DOHH2 (cell line): Measurements from ENCODE around the gene LOXL1.

ENCODE experiments used
- H3F3A ChIP-seq: fragments of 200-600 bp; sonication (generic), shearing (Covaris generic); 2 replicates; pipeline ENCODE4 v1.6.0; 2016; ENCODE audit warnings: antibody characterized with exemption, mild to moderate bottlenecking; ENCODE audit not compliant: control insufficient read depth, insufficient read depth
- H3K27ac ChIP-seq: fragments of 200-600 bp; sonication (generic); 2 replicates; pipeline ENCODE4 v1.5.1; 2014; ENCODE audit warnings: low read depth, mild to moderate bottlenecking, low read length, moderate library complexity
- H3K27me3 ChIP-seq: fragments of 200-600 bp; sonication (generic); 2 replicates; pipeline ENCODE4 v1.6.1; 2014; ENCODE audit warnings: mild to moderate bottlenecking, low read length, mixed read lengths; ENCODE audit not compliant: control insufficient read depth
- H3K36me3 ChIP-seq: fragments of 200-600 bp; sonication (generic); 2 replicates; pipeline ENCODE4 v1.6.1; 2014; ENCODE audit warnings: mild to moderate bottlenecking, low read length, moderate library complexity, mixed read lengths; ENCODE audit not compliant: control insufficient read depth
- H3K4me1 ChIP-seq: fragments of 200-600 bp; sonication (generic); 2 replicates; pipeline ENCODE4 v1.6.1; 2014; ENCODE audit warnings: mild to moderate bottlenecking, low read length, mixed read lengths; ENCODE audit not compliant: control insufficient read depth
- H3K4me2 ChIP-seq: fragments of 200-600 bp; sonication (generic); 2 replicates; pipeline ENCODE4 v1.6.0; 2014; ENCODE audit warnings: mild to moderate bottlenecking, low read length, moderate library complexity
- H3K4me3 ChIP-seq: fragments of 200-600 bp; sonication (generic); 2 replicates; pipeline ENCODE4 v1.5.1; 2014; ENCODE audit warnings: mild to moderate bottlenecking, low read length, mixed read lengths
- H3K79me2 ChIP-seq: fragments of 200-600 bp; sonication (generic); 2 replicates; pipeline ENCODE4 v1.6.1; 2014; ENCODE audit warnings: mild to moderate bottlenecking, low read length, mixed read lengths; ENCODE audit not compliant: control insufficient read depth
- H3K9me2 ChIP-seq: fragments of 200-600 bp; sonication (generic); replicated peaks from 2 replicates; pipeline ENCODE4 v1.6.1; 2014; ENCODE audit warnings: mild to moderate bottlenecking, low read length, mixed read lengths; ENCODE audit not compliant: control insufficient read depth
- H3K9me3 ChIP-seq: fragments of 200-600 bp; sonication (generic); 2 replicates; pipeline ENCODE4 v1.6.1; 2014; ENCODE audit warnings: antibody characterized with exemption, low read length, mixed read lengths; ENCODE audit not compliant: control insufficient read depth, insufficient read depth
- H4K20me1 ChIP-seq: fragments of 200-600 bp; sonication (generic); 2 replicates; pipeline ENCODE4 v1.6.0; 2014; ENCODE audit warnings: low read depth, mild to moderate bottlenecking, antibody characterized with exemption, low read length, moderate library complexity; ENCODE audit not compliant: control insufficient read depth, insufficient read depth
- CTCF ChIP-seq: fragments of 200-600 bp; sonication (generic); IDR thresholded peaks from one replicate; pipeline ENCODE4 v1.5.1; 2014; ENCODE audit warnings: antibody characterized with exemption, mild to moderate bottlenecking, low read depth, low read length; ENCODE audit not compliant: poor library complexity, severe bottlenecking
- EZH2phosphoT487 ChIP-seq: fragments of 200-600 bp; sonication (generic); IDR thresholded peaks from 2 replicates; pipeline ENCODE4 v1.6.1; 2017; ENCODE audit warnings: borderline replicate concordance, mild to moderate bottlenecking, antibody characterized with exemption, low read length, moderate library complexity, mixed read lengths

LOXL1 gene

GRCh38 chr15:73925848-73926218, 429 bp upstream of the LOXL1 start:
- H3K27ac ChIP-seq = no peak overlapping the region
- H3K4me2 ChIP-seq = no peak overlapping the region
- no peaks in the 10 kb centered on the region for H3K36me3 ChIP-seq
- no peaks in the 10 kb centered on the region for H3K9me3 ChIP-seq
- H3K79me2 ChIP-seq = no peaks in the 10 kb centered on the region
- no peaks in the 10 kb centered on the region for H3K4me1 ChIP-seq
- TF ChIP-seq CTCF = no peak
- no peak for TF ChIP-seq EZH2phosphoT487
- H3K4me3 ChIP-seq = no peak overlapping the region
- no peaks in the 10 kb centered on the region for H3F3A ChIP-seq
- H4K20me1 ChIP-seq = no peaks in the 10 kb centered on the region
- H3K9me2 ChIP-seq = no peaks in the 10 kb centered on the region
- peaks cover 3% of the 10 kb centered on the region; the same call in 1 of the 2 replicates for H3K27me3 ChIP-seq

GRCh38 chr15:73927003-73927475, 777 bp downstream of the LOXL1 start:
- Histone ChIP-seq H3K79me2 (no peaks in the 10 kb centered on the region), H3K27me3 (peaks cover 3% of the 10 kb centered on the region; the same call in 1 of the 2 replicates), H3K4me3 (no peak overlapping the region), H3K36me3 (no peaks in the 10 kb centered on the region), H3K9me2 (no peaks in the 10 kb centered on the region), H3K9me3 (no peaks in the 10 kb centered on the region), H3K27ac (no peak overlapping the region), H4K20me1 (no peaks in the 10 kb centered on the region), H3K4me2 (no peak overlapping the region), H3K4me1 (no peaks in the 10 kb centered on the region), H3F3A (no peaks in the 10 kb centered on the region)
- no peak for TF ChIP-seq CTCF
- no peak for TF ChIP-seq EZH2phosphoT487

GRCh38 chr15:73927476-73928240, 1.4 kb downstream of the LOXL1 start:
- Histone ChIP-seq H3K79me2 (no peaks in the 10 kb centered on the region), H3K4me1 (no peaks in the 10 kb centered on the region), H3K27me3 (peaks cover 3% of the 10 kb centered on the region; the same call in 1 of the 2 replicates), H3F3A (no peaks in the 10 kb centered on the region), H4K20me1 (no peaks in the 10 kb centered on the region), H3K4me2 (0 out of 2 replicates have a peak overlapping the region, but pooled peaks have one; percentile 14), H3K27ac (no peak overlapping the region), H3K9me3 (no peaks in the 10 kb centered on the region), H3K4me3 (no peak overlapping the region), H3K36me3 (no peaks in the 10 kb centered on the region), H3K9me2 (no peaks in the 10 kb centered on the region)
- TF ChIP-seq EZH2phosphoT487 (no peak), CTCF (peak; percentile 38)
